ENCODE measurements around the gene TRPC4AP.
"Not testable (repeated sequence)": the region's sequence is repeated elsewhere in the genome, so short reads cannot be mapped to it uniquely, and the experiment has no call there.

The TRPC4AP gene

GRCh38 chr20:35093267-35093884 is 769 bp upstream of the TRPC4AP start:
- DNase-seq, result no peak

GRCh38 chr20:35091816-35092523 is 637 bp downstream of the TRPC4AP start:
- DNase-seq, result peak; percentile 50

GRCh38 chr20:35088231-35089145 is 4.1 kb downstream of the TRPC4AP start:
- DNase-seq, result no peak

- DNase-seq, result no peak
Measured at GRCh38 chr20:35087791-35088190, 4.8 kb downstream of the TRPC4AP start.

- DNase-seq, result no peak
Measured at GRCh38 chr20:35087355-35087754, 5.3 kb downstream of the TRPC4AP start.

GRCh38 chr20:35085477-35086225 is 7.0 kb downstream of the TRPC4AP start:
- no peak for DNase-seq

GRCh38 chr20:35084998-35085397 is 7.6 kb downstream of the TRPC4AP start:
- DNase-seq, result no peak

GRCh38 chr20:35080348-35080642 is 12.3 kb downstream of the TRPC4AP start:
- not testable (repeated sequence) for DNase-seq

GRCh38 chr20:35079472-35080347 is 12.9 kb downstream of the TRPC4AP start:
- DNase-seq, result no peak

- no peak for DNase-seq
Measured at GRCh38 chr20:35077872-35078271, 14.7 kb downstream of the TRPC4AP start.

- DNase-seq, result no peak
Measured at GRCh38 chr20:35077341-35077740, 15.3 kb downstream of the TRPC4AP start.

- not testable (repeated sequence) for DNase-seq
Measured at GRCh38 chr20:35071436-35072153, 21.0 kb downstream of the TRPC4AP start.

GRCh38 chr20:35066194-35066593 is 26.4 kb downstream of the TRPC4AP start:
- DNase-seq, result no peak

GRCh38 chr20:35065181-35065580 is 27.4 kb downstream of the TRPC4AP start:
- no peak for DNase-seq

GRCh38 chr20:35063168-35063567 is 29.4 kb downstream of the TRPC4AP start:
- no peak for DNase-seq

- DNase-seq, result no peak
Measured at GRCh38 chr20:35062478-35062877, 30.1 kb downstream of the TRPC4AP start.

GRCh38 chr20:35060168-35060567 is 32.4 kb downstream of the TRPC4AP start:
- no peak for DNase-seq

- DNase-seq, result no peak
Measured at GRCh38 chr20:35059612-35060011, 33.0 kb downstream of the TRPC4AP start.

- no peak for DNase-seq
Measured at GRCh38 chr20:35059110-35059509, 33.5 kb downstream of the TRPC4AP start.

- DNase-seq, result no peak
Measured at GRCh38 chr20:35055445-35056276, 36.9 kb downstream of the TRPC4AP start.
